Loucy (cell line): ENCODE results near the gene DKK3.

Experiments
- H2AFZ ChIP-seq: fragments of 200-600 bp; sonication (generic); 2 replicates; pipeline ENCODE4 v1.6.0; 2016; ENCODE audit warnings: antibody characterized with exemption, mild to moderate bottlenecking, low read length, moderate library complexity
- H3F3A ChIP-seq: fragments of 200-600 bp; 2 replicates; pipeline ENCODE4 v1.6.0; 2016; ENCODE audit warnings: antibody characterized with exemption, low read depth, mild to moderate bottlenecking
- H3K27me3 ChIP-seq: fragments of 200-600 bp; sonication (generic); 2 replicates; pipeline ENCODE4 v1.6.1; 2014; ENCODE audit warnings: low read length, mild to moderate bottlenecking; ENCODE audit not compliant: insufficient read depth, poor library complexity, severe bottlenecking
- H3K36me3 ChIP-seq: fragments of 200-600 bp; sonication (generic); 2 replicates; pipeline ENCODE4 v1.6.1; 2016; ENCODE audit warnings: low read length; ENCODE audit not compliant: insufficient read depth
- H3K4me1 ChIP-seq: fragments of 200-600 bp; sonication (generic); 2 replicates; pipeline ENCODE4 v1.5.1; 2014; ENCODE audit warnings: low read length, mild to moderate bottlenecking; ENCODE audit not compliant: insufficient read depth, poor library complexity, severe bottlenecking
- H3K4me2 ChIP-seq: fragments of 200-600 bp; sonication (generic); 2 replicates; pipeline ENCODE4 v1.6.0; 2014; ENCODE audit warnings: antibody characterized with exemption, low read length, low read depth, mild to moderate bottlenecking; ENCODE audit not compliant: poor library complexity, severe bottlenecking
- H3K4me3 ChIP-seq: fragments of 200-600 bp; sonication (generic); 2 replicates; pipeline ENCODE4 v1.5.1; 2014; ENCODE audit warnings: low read length, mild to moderate bottlenecking, mixed read lengths; ENCODE audit not compliant: poor library complexity, severe bottlenecking
- H3K79me2 ChIP-seq: fragments of 200-600 bp; sonication (generic); 2 replicates; pipeline ENCODE4 v1.6.1; 2014; ENCODE audit warnings: low read length; ENCODE audit not compliant: insufficient read depth
- H3K9ac ChIP-seq: fragments of 200-600 bp; sonication (generic); 2 replicates; pipeline ENCODE4 v1.6.0; 2014; ENCODE audit warnings: mild to moderate bottlenecking, low read depth, low read length, moderate library complexity; ENCODE audit not compliant: poor library complexity, severe bottlenecking
- H3K9me2 ChIP-seq: fragments of 200-600 bp; sonication (generic); replicated peaks from 2 replicates; pipeline ENCODE4 v1.6.1; 2016; ENCODE audit warnings: low read depth, low read length, mixed read lengths
- H3K9me3 ChIP-seq: fragments of 200-600 bp; sonication (generic); 2 replicates; pipeline ENCODE4 v1.6.1; 2014; ENCODE audit warnings: mild to moderate bottlenecking, antibody characterized with exemption, low read length, low read depth; ENCODE audit not compliant: insufficient read depth
- H4K20me1 ChIP-seq: fragments of 200-600 bp; sonication (generic); 2 replicates; pipeline ENCODE4 v1.6.0; 2014; ENCODE audit warnings: antibody characterized with exemption, low read length, mild to moderate bottlenecking; ENCODE audit not compliant: insufficient read depth, poor library complexity, severe bottlenecking
- CTCF ChIP-seq: fragments of 200-600 bp; sonication (generic); conservative IDR thresholded peaks from 2 replicates; pipeline ENCODE4 v1.5.1; 2014; ENCODE audit warnings: mild to moderate bottlenecking, antibody characterized with exemption, low read length
- EZH2phosphoT487 ChIP-seq: fragments of 200-600 bp; IDR thresholded peaks from 2 replicates; pipeline ENCODE4 v1.6.1; 2018; ENCODE audit warnings: antibody characterized with exemption, mild to moderate bottlenecking, moderate library complexity, borderline replicate concordance

DKK3 gene

GRCh38 chr11:11995601-11996000 lies 12.8 kb downstream of the DKK3 start:
- Histone ChIP-seq H2AFZ (no peak overlapping the region), H3K9me3 (no peaks in the 10 kb centered on the region), H3K4me3 (no peak overlapping the region), H4K20me1 (no peaks in the 10 kb centered on the region), H3K36me3 (no peaks in the 10 kb centered on the region), H3F3A (no peaks in the 10 kb centered on the region), H3K9me2 (no peaks in the 10 kb centered on the region), H3K79me2 (no peaks in the 10 kb centered on the region), H3K27me3 (no peaks in the 10 kb centered on the region), H3K4me1 (no peaks in the 10 kb centered on the region), H3K9ac (no peak overlapping the region), H3K4me2 (no peak overlapping the region)
- no peak for TF ChIP-seq CTCF
- no peak for TF ChIP-seq EZH2phosphoT487

- Histone ChIP-seq H2AFZ (no peak overlapping the region), H3K79me2 (no peaks in the 10 kb centered on the region), H3K27me3 (no peaks in the 10 kb centered on the region), H3K9me2 (no peaks in the 10 kb centered on the region), H3K36me3 (no peaks in the 10 kb centered on the region), H3K4me2 (no peak overlapping the region), H3K9me3 (no peaks in the 10 kb centered on the region), H3K4me1 (no peaks in the 10 kb centered on the region), H3K4me3 (no peak overlapping the region), H3F3A (no peaks in the 10 kb centered on the region), H3K9ac (no peak overlapping the region), H4K20me1 (no peaks in the 10 kb centered on the region)
- no peak for TF ChIP-seq CTCF
- no peak for TF ChIP-seq EZH2phosphoT487
Observed at GRCh38 chr11:11993839-11994238, 14.6 kb downstream of the DKK3 start.

GRCh38 chr11:11992257-11993212 lies 15.9 kb downstream of the DKK3 start:
- Histone ChIP-seq H3K4me1 (no peaks in the 10 kb centered on the region), H3K27me3 (no peaks in the 10 kb centered on the region), H2AFZ (no peak overlapping the region), H3K79me2 (no peaks in the 10 kb centered on the region), H3K9me3 (no peaks in the 10 kb centered on the region), H3F3A (no peaks in the 10 kb centered on the region), H3K9ac (no peak overlapping the region), H3K9me2 (no peaks in the 10 kb centered on the region), H3K4me2 (no peak overlapping the region), H3K4me3 (no peak overlapping the region), H3K36me3 (no peaks in the 10 kb centered on the region), H4K20me1 (no peaks in the 10 kb centered on the region)
- TF ChIP-seq CTCF (no peak), EZH2phosphoT487 (no peak)
